Stimulated activated naive CD8-positive, alpha-beta T cell treated with anti-CD3 and anti-CD28 coated beads, Interleukin-15, Interleukin-2, amounts not matched to agents 100 U/mL and 50 U/mL, for 24 hours (primary cell): ENCODE measurements around the gene MRNIP.
"Not testable (repeated sequence)": the region's sequence is repeated elsewhere in the genome, so short reads cannot be mapped to it uniquely, and the experiment has no call there.

ENCODE experiments used
- ATAC-seq: fragments of 150-1000 bp; cut with Tn5 transposase; one replicate; pipeline ENCODE4 v1.10.0; 2021
- DNase-seq: peaks from one replicate; pipeline ENCODE4 v3.0.0; 2021

Gene MRNIP

DNA sequence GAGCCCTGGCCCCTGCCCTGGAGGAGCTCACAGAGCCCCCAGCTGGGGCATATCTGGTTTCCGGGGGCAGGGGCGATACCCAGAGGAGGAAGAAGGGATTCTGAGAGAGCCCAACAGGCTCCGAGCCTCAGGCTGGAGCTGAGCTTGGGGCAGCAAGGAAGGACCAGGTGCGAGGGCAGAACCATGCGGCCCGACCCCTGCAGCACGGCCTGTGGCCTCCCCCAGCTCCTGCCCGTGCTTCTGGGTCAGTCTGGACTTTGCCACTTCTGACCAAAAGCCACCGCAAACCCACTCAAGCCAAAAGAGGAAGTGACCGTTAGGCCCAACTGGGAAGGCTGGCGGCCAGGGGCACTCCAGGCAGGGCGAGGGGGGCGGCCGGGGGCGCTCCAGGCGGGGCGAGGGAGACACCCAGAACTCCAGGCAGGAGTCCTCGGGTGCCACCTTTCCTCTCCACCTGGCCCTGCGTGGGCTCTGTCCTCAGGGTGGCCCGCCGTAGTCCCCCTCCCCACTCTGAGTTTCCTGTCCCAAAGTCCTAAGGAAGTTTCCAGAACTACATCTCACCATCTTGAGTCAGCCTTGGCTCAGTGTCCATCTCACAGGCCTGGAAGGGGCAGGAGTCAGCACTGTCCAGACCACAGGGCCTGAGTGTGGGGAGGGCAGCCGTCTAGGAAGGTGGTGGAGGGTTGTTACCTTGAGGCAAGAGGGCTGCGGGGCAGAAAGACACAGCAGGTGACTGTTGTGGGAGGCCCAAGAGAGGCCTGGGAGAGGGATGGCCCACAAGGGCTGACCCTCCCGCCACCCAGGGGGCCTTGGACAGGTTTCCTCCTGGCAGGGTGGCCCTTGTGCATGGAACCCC is 65.8 kb downstream of the MRNIP start:
- ATAC-seq (no peak), DNase-seq (no peak)

DNA sequence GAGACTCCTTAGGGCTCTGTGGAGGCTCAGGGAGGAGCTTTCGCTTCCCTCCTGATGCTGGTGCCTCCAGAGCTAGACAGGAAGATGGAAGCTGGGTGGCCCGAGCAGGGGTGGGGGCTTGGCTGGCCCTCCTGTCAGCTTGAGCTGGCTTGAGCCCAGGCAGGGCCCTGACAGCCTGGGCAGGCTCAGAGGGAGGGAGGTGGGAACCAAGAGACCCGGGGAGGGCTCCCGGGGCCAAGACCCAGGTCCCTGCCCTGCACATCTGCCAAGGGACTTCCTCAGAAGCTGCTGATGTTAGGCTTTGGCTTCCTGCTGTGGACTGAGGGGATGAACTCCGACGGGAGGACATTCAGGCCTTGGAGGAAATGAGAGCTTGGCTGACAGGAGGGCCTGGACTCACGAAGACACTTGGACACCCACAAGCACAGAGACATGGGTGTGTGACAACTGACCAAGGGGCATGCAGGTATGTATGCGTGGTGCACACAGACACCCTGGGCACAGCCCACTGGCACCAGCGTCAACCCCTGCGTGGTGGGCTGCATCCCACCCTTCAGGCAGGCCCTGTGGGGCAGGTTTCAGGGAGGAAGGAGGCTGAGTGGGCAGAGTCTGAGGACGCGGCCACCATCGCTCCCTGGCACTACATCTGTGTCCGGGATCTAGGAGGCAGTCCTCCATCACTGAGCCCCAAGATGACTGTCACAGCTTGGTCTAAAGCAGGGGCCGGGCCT is 66.6 kb downstream of the MRNIP start:
- DNase-seq (no peak), ATAC-seq (no peak)

DNA sequence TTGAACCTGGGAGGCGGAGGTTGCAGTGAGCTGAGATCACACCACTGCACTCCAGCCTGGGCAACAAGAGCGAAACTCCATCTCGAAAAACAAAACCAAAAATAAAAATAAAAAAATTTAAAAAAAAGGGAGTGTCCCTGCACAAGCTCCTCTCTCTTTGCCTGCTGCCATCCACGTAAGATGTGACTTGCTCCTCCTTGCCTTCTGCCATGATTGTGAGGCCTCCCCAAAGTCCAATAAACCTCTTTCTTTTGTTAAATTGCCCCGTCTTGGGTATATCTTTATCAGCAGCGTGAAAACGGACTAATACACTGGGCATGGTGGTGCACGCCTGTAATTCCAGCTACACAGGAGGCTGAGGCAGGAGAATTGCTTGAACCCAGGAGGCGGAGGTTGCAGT is 69.3 kb downstream of the MRNIP start:
- not testable (repeated sequence) for ATAC-seq, DNase-seq

DNA sequence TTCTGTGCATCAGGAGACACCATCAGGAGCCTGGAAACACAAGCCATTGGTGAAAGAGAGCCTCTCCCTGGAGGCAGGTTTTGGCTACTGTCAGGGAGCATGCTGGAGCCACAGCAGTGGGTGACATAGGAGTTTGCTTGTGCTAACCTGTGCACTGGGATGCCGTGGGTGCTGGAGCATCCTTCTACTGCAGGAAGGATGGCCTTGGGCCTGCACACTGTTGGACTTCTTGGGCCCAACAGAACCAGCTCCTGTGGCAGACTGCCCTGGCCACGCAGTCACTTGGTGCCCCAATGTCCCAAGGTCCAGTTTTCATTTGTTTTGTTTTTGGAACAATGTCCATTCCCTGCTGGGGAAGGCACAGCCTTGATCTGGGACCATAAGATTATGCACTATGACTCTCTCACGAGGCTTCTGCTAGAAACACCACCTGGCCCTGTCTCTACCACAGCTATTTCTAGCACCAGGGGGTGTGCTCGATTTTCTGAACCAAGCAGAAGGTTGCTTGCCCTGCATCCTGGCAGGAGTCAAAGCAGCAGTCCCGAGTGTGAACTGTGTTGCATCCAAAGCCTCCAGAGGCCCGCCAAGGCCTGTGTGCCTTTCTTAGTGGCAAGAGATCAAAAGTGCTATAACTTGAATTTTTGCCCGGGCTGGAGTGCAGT is 70.3 kb downstream of the MRNIP start:
- no peak for DNase-seq
- ATAC-seq: no peak
